GM19467 (cell line): ENCODE measurements around the gene NTMT1.
"Not testable (repeated sequence)": the region's sequence is repeated elsewhere in the genome, so short reads cannot be mapped to it uniquely, and the experiment has no call there.

ENCODE experiments used
- ATAC-seq: cut with Tn5 transposase; IDR thresholded peaks from one replicate; pipeline ENCODE4 v1.9.1; 2021; ENCODE audit warnings: mild to moderate bottlenecking, moderate library complexity; ENCODE audit not compliant: unreplicated experiment

NTMT1 gene

GRCh38 chr9:129635099-129636065 lies 9.4 kb downstream of the NTMT1 start:
- ATAC-seq: no peak

- not testable (repeated sequence) for ATAC-seq
Observed at GRCh38 chr9:129636343-129636742, 10.4 kb downstream of the NTMT1 start.

- no peak for ATAC-seq
Observed at GRCh38 chr9:129637102-129637501, 11.1 kb downstream of the NTMT1 start.

- no peak for ATAC-seq
Observed at GRCh38 chr9:129637673-129638439, 11.9 kb downstream of the NTMT1 start.

- no peak for ATAC-seq
Observed at GRCh38 chr9:129639034-129639630, 13.2 kb downstream of the NTMT1 start.

DNA sequence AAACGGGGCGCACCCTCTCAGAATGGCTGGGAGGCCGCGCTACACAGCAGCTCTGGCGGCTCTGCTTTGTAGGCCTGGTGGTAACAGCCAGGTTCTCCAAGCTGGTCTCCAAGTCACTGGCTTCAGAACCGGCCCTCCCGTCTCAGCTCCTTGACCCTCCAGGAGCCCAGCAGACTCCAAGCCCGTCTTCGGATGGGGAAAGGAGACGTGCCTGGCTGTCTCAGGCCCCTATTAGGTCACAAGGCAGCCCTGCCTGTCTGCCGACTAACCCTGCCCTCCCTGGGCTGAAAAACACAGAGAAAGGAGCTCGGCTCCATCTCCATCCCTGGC lies 13.8 kb downstream of the NTMT1 start:
- ATAC-seq: no peak

- ATAC-seq: no peak
Observed at GRCh38 chr9:129640086-129640870, 14.3 kb downstream of the NTMT1 start.

- no peak for ATAC-seq
Observed at GRCh38 chr9:129640871-129641749, 15.1 kb downstream of the NTMT1 start.

DNA sequence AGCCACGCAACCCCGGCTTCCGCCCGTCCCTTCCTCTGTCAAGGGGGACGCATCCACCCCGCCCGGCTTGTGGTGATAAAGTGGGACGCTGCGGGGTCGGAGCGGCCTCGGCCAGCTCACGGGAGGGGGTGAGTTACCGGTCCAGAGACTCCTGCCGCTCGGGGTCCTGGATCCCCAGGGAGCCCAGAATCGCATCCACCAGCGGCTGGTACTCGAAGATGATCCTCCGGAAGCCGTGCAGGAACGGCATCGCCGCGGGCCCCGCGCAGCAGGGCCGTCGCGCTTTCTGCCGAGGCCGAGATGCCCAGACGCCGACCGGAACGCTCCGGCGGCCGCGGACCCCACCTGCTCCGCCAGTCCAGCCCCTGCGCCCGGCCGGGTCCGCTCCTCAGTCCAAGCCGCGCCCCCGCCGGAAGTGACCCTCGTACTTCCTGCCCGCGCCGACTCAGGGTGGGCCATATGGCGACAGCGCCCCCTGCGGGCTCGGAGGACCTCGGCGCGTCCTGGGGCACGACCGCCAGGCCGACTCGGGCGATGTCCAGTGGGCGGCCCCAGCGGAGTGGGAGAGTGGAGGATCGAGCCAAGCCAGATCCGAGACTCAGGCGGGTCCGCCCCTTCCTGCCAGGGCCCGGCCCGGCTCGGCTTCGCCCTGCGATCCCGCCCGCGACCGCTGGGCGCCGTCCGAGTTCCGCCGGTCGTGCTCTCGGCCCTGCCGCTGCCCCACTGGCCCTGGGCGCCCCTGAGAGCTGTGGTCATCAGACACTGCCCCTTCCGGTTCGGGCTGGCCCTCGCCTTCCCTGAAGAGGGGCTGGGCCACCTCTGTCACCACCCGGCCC lies 16.0 kb downstream of the NTMT1 start, which contains the start of gene ASB6:
Gene ASB6 (minus strand): TSS at position 402 of the 836 bp plus-strand sequence. CDS start 152 bp downstream, at position 250.
- ATAC-seq: peak; percentile 89

DNA sequence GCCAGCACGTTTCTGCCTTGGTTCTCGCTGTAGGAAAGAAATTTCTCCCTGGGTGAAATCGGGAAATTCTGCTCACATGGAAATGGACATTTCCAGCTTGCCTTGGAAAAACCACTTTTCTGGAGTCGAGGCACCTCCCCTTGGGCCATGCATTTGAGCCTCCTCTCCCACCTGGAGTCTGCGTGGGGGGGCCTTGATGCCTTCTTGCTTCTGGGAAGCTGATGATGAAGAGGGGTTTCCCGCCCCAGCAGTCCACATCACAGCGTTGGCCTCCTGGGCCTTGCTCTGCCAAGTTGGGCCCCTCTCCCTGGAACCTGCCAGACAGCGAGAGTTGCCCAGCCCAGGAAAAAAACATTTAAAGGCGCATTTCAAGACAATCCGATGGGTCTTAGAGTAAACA lies 17.7 kb downstream of the NTMT1 start:
- ATAC-seq: no peak

DNA sequence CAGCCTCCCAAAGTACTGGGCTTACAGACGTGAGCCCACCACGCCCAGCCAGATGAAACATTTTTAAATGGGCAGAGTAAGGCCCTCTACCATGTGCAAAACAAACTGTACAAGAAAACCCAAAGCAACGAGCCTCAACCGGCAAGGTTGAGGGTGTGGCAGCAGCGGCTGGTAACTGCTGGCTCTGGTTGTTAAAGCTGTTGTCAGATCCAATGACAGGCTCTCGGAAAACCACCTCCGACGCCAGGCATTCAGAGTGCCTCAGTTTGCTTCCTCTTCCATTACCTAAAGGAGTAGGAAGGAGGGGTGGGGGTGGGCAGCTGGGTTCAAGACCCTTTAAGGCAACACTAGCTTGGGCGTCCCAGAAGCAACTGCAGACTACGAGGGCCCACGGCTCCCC lies 18.4 kb downstream of the NTMT1 start:
- ATAC-seq: no peak

DNA sequence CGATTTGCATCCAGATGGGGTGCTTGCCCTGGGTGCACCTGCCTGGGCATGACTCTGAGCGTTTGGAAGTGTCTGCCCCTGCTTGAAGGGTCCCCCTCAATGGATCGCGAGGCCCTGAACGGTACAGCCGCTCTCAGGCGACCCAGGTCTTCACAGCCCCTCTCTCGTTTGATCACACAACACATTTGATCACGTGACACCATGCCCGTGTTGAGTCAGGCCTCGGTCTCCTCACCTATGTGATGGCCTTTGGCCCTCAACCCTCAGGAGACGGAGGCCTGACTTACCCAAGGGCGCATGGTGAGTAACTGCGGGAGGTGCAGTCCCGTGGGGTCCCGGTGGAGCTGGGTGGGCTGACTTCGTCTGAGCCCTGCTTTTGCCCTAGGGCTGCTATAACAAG lies 18.9 kb downstream of the NTMT1 start:
- ATAC-seq: no peak

GRCh38 chr9:129646252-129646651 lies 20.3 kb downstream of the NTMT1 start:
- no peak for ATAC-seq

DNA sequence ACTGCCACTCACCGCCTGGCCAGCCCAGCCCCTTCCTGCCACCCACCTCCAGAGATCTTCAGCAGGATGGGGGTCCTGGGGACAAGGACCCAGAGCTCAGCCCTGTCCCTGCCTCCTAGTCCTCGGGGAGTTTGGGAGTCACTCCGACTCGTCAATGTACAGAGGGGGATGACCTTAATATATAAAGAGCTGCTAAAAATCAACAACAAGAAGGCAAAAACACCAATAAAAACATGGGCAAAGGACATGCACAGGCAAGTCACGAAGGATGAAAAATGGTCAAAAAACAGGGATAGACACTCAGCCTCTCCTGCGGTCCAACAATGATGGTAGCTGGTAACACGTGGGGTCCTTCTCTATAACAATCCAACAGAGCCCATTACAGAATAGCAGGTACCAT lies 20.7 kb downstream of the NTMT1 start:
- no peak for ATAC-seq

DNA sequence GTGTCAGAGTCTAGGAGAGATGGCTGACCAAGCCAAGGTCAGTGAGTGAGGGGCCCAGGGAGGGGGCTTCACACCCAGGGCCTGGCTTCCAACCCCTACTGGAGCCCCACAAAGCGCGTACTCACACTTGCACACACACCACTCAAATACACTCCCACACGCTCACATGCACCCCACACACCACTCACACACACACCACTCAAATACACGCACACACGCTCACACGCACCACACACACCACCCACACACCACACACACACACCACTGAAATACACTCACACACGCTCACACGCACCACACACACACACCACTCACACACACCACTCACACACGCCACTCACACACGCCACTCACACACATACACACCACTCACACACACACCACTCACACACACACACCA lies 21.7 kb downstream of the NTMT1 start:
- no peak for ATAC-seq

DNA sequence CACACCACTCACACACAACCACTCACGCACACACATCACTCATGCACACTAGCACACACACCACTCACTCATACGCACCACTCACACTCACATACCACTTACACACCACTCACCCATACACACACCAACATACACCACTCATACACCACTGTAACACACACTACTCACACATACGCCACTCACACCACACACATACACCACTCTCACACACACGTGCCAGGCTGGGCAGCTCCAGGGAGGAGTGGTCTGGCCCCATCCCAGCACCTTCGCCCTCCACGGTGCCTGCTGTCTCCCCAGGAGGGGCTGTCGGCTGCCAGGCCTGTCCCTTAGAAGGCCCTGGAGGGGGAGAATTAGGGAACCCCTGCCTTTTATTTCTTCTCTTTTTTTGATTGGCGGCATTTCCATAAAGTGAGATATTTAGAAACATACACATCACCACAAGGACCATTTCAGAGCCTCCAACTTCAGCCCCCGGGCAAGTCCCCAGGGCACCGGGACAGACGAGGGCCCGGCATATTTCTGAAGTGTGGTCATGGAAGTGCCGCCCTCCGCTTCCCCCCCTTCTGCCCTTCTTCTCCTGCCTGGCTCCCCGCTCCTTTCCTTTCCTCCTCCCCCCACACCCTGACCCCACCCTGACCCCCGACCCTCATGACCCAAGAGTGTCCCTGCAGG lies 22.3 kb downstream of the NTMT1 start:
- ATAC-seq: no peak

DNA sequence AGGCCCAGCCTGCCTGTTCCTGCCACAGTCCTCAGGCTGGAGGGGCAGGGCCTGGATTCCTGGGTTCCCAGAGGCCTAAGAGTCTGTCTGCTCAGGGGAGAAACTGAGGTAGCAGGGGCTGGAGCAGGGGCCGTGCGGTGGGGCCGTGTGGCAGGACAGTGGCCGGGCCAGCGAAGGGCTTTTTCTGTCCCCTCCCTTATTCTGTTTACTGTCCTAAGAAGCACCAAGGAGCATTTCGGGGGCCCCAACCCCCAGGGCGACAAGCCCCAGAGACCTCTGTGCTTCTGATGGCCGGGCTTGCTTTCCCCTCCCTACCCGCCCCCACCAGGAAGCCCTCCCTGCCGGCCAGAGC lies 22.8 kb downstream of the NTMT1 start:
- ATAC-seq: no peak
